Natural killer cell (primary cell): ENCODE data around the gene SUV39H2. TPM values are rescaled to one million over a fixed set of nuclear protein-coding genes. Genes with fewer than 3 reads are reported as not detected.
A peak's percentile ranks its signal among the peaks of the same experiment; 100 is the strongest.

ENCODE experiments used
- ATAC-seq, 3 donors: fragments of 150-1000 bp in 2 of 3; fragments of 200-7000 bp in 1 of 3; cut with Tn5 transposase; 1 replicate in 1 of 3; 2 replicates in 2 of 3; pipeline ENCODE4 v1.10.0; 2021; ENCODE audit warnings: mild to moderate bottlenecking in 2 of 3, moderate library complexity in 2 of 3
- DNase-seq, 2 donors: peaks; one replicate each; pipeline versions ENCODE4 v3.0.0 to v3.0.0-alpha.2; 2013 to 2021; ENCODE audit warnings: mixed read lengths in 1 of 2
- H3K27ac ChIP-seq: one replicate; pipeline ENCODE4 v1.5.1; 2013; ENCODE audit warnings: mild to moderate bottlenecking, low read length
- H3K27me3 ChIP-seq: one replicate; pipeline ENCODE4 v1.6.1; 2013; ENCODE audit warnings: low read length; ENCODE audit not compliant: control insufficient read depth, insufficient read depth
- H3K36me3 ChIP-seq: one replicate; pipeline ENCODE4 v1.6.1; 2013; ENCODE audit warnings: low read length; ENCODE audit not compliant: control insufficient read depth, insufficient read depth
- H3K4me1 ChIP-seq: one replicate; pipeline ENCODE4 v1.6.1; 2013; ENCODE audit warnings: low read length; ENCODE audit not compliant: control insufficient read depth, insufficient read depth
- H3K4me3 ChIP-seq: one replicate; pipeline ENCODE4 v1.5.1; 2013; ENCODE audit warnings: low read length
- H3K9me3 ChIP-seq: one replicate; pipeline ENCODE4 v1.6.1; 2013; ENCODE audit warnings: low read length; ENCODE audit not compliant: control insufficient read depth, insufficient read depth
- H3K27ac Mint-ChIP-seq, 2 donors: one replicate each; pipeline ENCODE4 v1.8.0; 2022; ENCODE audit warnings: mild to moderate bottlenecking in 2 of 2, mixed read lengths in 2 of 2, moderate library complexity in 1 of 2
- H3K27me3 Mint-ChIP-seq, 2 donors: one replicate each; pipeline ENCODE4 v1.8.0; 2022; ENCODE audit warnings: low read depth in 2 of 2, mixed read lengths in 2 of 2
- H3K36me3 Mint-ChIP-seq: one replicate; pipeline ENCODE4 v1.8.0; 2022; ENCODE audit warnings: mixed read lengths
- H3K4me1 Mint-ChIP-seq, 2 donors: one replicate each; pipeline ENCODE4 v1.8.0; 2022; ENCODE audit warnings: mixed read lengths in 2 of 2
- H3K4me3 Mint-ChIP-seq: one replicate; pipeline ENCODE4 v1.8.0; 2022; ENCODE audit warnings: mild to moderate bottlenecking, moderate library complexity, mixed read lengths
- H3K9me3 Mint-ChIP-seq, 2 donors: one replicate each; pipeline ENCODE4 v1.8.0; 2022; ENCODE audit warnings: mixed read lengths in 2 of 2
- WGBS: methylation state at CpG from one replicate; pipeline ENCODE4 v1.1.7; 2013; ENCODE audit warnings: missing lambda C conversion rate; ENCODE audit not compliant: insufficient coverage; 5-methylcytosine and 5-hydroxymethylcytosine counted together
- intact Hi-C: fragments of 100-400 bp; cut with micrococcal nuclease; formaldehyde crosslinking; loops from one replicate; pipeline ENCODE4 v1.14.2; 2022
- total RNA-seq, 4 donors: library from RNA; stranded (reverse); fragments of 120-200 nt in 1 of 4; gene quantifications; one replicate each; pipeline versions ENCODE4 v1.2.3 to v1.2.4, GENCODE V29; 2013 to 2022
- TF ChIP-seq, protein P1 (sequence below): fragments of 200-600 bp; IDR thresholded peaks from one replicate; pipeline ENCODE4 v1.8.0; 2022; ENCODE audit warnings: antibody characterized with exemption

Gene SUV39H2
- total RNA-seq, 3 donors from 2014 or later (not counting 1 experiment from before 2014, with no cell fraction given): 3.8 to 5.4 (median 5.2) TPM

GRCh38 chr10:14884082-14884481, 5.4 kb downstream of the SUV39H2 start:
- WGBS: 97% methylated on average over 3 of the region's 3 CpGs

GRCh38 chr10:14889318-14889717, 10.7 kb downstream of the SUV39H2 start:
- Histone ChIP-seq H3K4me1 (no peaks in the 10 kb centered on the region), H3K9me3 (no peaks in the 10 kb centered on the region), H3K27me3 (no peaks in the 10 kb centered on the region), H3K36me3 (no peaks in the 10 kb centered on the region), H3K4me3 (no peak overlapping the region), H3K27ac (no peak overlapping the region)
- no peaks in the 10 kb centered on the region for H3K36me3 Mint-ChIP-seq
- ATAC-seq (no peak), DNase-seq (peak in 1 of 2 donors; percentile 45)
- 84% methylated on average over 2 of the region's 2 CpGs for WGBS
- H3K4me3 Mint-ChIP-seq: no peak overlapping the region
- no peaks in the 10 kb centered on the region for H3K27me3 Mint-ChIP-seq
- H3K4me1 Mint-ChIP-seq: peaks cover 0 to 4% of the 10 kb centered on the region in 2 donors
- no peaks in the 10 kb centered on the region for H3K9me3 Mint-ChIP-seq
- no peak overlapping the region for H3K27ac Mint-ChIP-seq
- intact Hi-C loops: no loop called here
- TF ChIP-seq, protein P1, sequence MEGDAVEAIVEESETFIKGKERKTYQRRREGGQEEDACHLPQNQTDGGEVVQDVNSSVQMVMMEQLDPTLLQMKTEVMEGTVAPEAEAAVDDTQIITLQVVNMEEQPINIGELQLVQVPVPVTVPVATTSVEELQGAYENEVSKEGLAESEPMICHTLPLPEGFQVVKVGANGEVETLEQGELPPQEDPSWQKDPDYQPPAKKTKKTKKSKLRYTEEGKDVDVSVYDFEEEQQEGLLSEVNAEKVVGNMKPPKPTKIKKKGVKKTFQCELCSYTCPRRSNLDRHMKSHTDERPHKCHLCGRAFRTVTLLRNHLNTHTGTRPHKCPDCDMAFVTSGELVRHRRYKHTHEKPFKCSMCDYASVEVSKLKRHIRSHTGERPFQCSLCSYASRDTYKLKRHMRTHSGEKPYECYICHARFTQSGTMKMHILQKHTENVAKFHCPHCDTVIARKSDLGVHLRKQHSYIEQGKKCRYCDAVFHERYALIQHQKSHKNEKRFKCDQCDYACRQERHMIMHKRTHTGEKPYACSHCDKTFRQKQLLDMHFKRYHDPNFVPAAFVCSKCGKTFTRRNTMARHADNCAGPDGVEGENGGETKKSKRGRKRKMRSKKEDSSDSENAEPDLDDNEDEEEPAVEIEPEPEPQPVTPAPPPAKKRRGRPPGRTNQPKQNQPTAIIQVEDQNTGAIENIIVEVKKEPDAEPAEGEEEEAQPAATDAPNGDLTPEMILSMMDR: no peak

More at GRCh38 chr10:14884082-14884481, 5.4 kb downstream of the SUV39H2 start:
- H3K27me3 Mint-ChIP-seq: no peaks in the 10 kb centered on the region
- DNase-seq (no peak), ATAC-seq (no peak)
- H3K36me3 ChIP-seq: no peaks in the 10 kb centered on the region
- no peak overlapping the region for H3K27ac ChIP-seq
- intact Hi-C loops: no loop called here
- H3K27ac Mint-ChIP-seq: no peak overlapping the region
- no peaks in the 10 kb centered on the region for H3K9me3 ChIP-seq
- no peaks in the 10 kb centered on the region for H3K9me3 Mint-ChIP-seq
- no peaks in the 10 kb centered on the region for H3K36me3 Mint-ChIP-seq
- no peak overlapping the region for H3K4me3 Mint-ChIP-seq
- H3K4me3 ChIP-seq: no peak overlapping the region
- no peaks in the 10 kb centered on the region for H3K27me3 ChIP-seq
- peaks cover 4% of the 10 kb centered on the region for H3K4me1 ChIP-seq
- peaks cover 9 to 14% of the 10 kb centered on the region in 2 donors for H3K4me1 Mint-ChIP-seq
- TF ChIP-seq, protein P1: no peak

GRCh38 chr10:14891151-14891550, 12.5 kb downstream of the SUV39H2 start:
- ATAC-seq: no peak
- peak overlapping the region in 1 of 2 donors; percentile 36 for H3K27ac Mint-ChIP-seq
- Histone ChIP-seq H3K4me1 (no peaks in the 10 kb centered on the region), H3K9me3 (no peaks in the 10 kb centered on the region), H3K4me3 (no peak overlapping the region), H3K27me3 (no peaks in the 10 kb centered on the region), H3K36me3 (no peaks in the 10 kb centered on the region), H3K27ac (no peak overlapping the region)
- WGBS: 94% methylated on average over 1 of the region's 1 CpG
- no peaks in the 10 kb centered on the region for H3K9me3 Mint-ChIP-seq
- peaks cover 0 to 4% of the 10 kb centered on the region in 2 donors for H3K4me1 Mint-ChIP-seq
- TF ChIP-seq, protein P1: no peak
- no peaks in the 10 kb centered on the region for H3K27me3 Mint-ChIP-seq
- intact Hi-C loops: no loop called here
- no peak overlapping the region for H3K4me3 Mint-ChIP-seq
- no peak for DNase-seq
- H3K36me3 Mint-ChIP-seq: no peaks in the 10 kb centered on the region

GRCh38 chr10:14904316-14904732, 25.7 kb downstream of the SUV39H2 start:
- H3K36me3 Mint-ChIP-seq: peaks cover 14% of the 10 kb centered on the region
- Histone ChIP-seq H3K27ac (no peak overlapping the region), H3K9me3 (no peaks in the 10 kb centered on the region), H3K4me1 (no peaks in the 10 kb centered on the region), H3K36me3 (peaks cover 30% of the 10 kb centered on the region), H3K27me3 (no peaks in the 10 kb centered on the region), H3K4me3 (no peak overlapping the region)
- H3K4me3 Mint-ChIP-seq: no peak overlapping the region
- H3K4me1 Mint-ChIP-seq: peaks cover 0 to 5% of the 10 kb centered on the region in 2 donors
- DNase-seq (peak in 1 of 2 donors; percentile 62), ATAC-seq (peak; percentile 79 to 96 (median 84))
- WGBS: 21% methylated on average over 1 of the region's 1 CpG
- H3K27ac Mint-ChIP-seq: peak overlapping the region in 1 of 2 donors; percentile 46
- H3K27me3 Mint-ChIP-seq: no peaks in the 10 kb centered on the region
- TF ChIP-seq, protein P1: peak; percentile 62
- intact Hi-C loops: loop anchor here (5.0 kb wide), 1 partner anchor 407 kb away; no protein-coding TSS in a partner anchor
- no peaks in the 10 kb centered on the region for H3K9me3 Mint-ChIP-seq
